GM23338 (cell line): ENCODE data around the gene VPREB3. TPM values are rescaled to one million over a fixed set of nuclear protein-coding genes. Genes with fewer than 3 reads are reported as not detected.

Experiments
- CREB1 ChIP-seq: fragments of 250-450 bp; sonication (Bioruptor Pico); IDR thresholded peaks from 2 replicates; pipeline ENCODE4 v1.5.0; 2020; ENCODE audit warnings: low read depth, mild to moderate bottlenecking, moderate library complexity
- POLR2AphosphoS5 ChIP-seq: IDR thresholded peaks from 2 replicates; pipeline ENCODE4 v1.6.1; 2016; ENCODE audit warnings: antibody characterized with exemption, low read depth
- ZNF331 ChIP-seq: fragments of 250-450 bp; sonication (Bioruptor Pico); IDR thresholded peaks from 2 replicates; pipeline ENCODE4 v1.5.0; 2020; ENCODE audit warnings: low read depth, mild to moderate bottlenecking, moderate library complexity
- polyA plus RNA-seq: library from polyadenylated mRNA; unstranded; fragments of >200 nt; fragmentation: Nextera tagmentation; extraction: Ambion mirVana; gene quantifications from 2 replicates; pipeline ENCODE4 v1.2.1, GENCODE V29; 2016
- total RNA-seq: library from RNA; depleted of rRNA; stranded (reverse); fragments of >200 nt; shearing (Covaris generic); gene quantifications from 2 replicates; pipeline ENCODE4 v1.2.3, GENCODE V29; 2014
- TF ChIP-seq, protein P1 (sequence below): fragments of 250-450 bp; sonication (Bioruptor Pico); IDR thresholded peaks from 2 replicates; pipeline ENCODE4 v1.5.0; 2020; ENCODE audit warnings: mild to moderate bottlenecking, moderate library complexity
- TF ChIP-seq, protein P2 (sequence below): IDR thresholded peaks from 2 replicates; pipeline ENCODE4 v1.6.1; 2016; ENCODE audit warnings: antibody characterized with exemption

VPREB3 gene
- total and polyA plus RNA-seq, 2 experiments from 2014 or later = 1.1 TPM; not detected in 1

- TF ChIP-seq, protein P1, sequence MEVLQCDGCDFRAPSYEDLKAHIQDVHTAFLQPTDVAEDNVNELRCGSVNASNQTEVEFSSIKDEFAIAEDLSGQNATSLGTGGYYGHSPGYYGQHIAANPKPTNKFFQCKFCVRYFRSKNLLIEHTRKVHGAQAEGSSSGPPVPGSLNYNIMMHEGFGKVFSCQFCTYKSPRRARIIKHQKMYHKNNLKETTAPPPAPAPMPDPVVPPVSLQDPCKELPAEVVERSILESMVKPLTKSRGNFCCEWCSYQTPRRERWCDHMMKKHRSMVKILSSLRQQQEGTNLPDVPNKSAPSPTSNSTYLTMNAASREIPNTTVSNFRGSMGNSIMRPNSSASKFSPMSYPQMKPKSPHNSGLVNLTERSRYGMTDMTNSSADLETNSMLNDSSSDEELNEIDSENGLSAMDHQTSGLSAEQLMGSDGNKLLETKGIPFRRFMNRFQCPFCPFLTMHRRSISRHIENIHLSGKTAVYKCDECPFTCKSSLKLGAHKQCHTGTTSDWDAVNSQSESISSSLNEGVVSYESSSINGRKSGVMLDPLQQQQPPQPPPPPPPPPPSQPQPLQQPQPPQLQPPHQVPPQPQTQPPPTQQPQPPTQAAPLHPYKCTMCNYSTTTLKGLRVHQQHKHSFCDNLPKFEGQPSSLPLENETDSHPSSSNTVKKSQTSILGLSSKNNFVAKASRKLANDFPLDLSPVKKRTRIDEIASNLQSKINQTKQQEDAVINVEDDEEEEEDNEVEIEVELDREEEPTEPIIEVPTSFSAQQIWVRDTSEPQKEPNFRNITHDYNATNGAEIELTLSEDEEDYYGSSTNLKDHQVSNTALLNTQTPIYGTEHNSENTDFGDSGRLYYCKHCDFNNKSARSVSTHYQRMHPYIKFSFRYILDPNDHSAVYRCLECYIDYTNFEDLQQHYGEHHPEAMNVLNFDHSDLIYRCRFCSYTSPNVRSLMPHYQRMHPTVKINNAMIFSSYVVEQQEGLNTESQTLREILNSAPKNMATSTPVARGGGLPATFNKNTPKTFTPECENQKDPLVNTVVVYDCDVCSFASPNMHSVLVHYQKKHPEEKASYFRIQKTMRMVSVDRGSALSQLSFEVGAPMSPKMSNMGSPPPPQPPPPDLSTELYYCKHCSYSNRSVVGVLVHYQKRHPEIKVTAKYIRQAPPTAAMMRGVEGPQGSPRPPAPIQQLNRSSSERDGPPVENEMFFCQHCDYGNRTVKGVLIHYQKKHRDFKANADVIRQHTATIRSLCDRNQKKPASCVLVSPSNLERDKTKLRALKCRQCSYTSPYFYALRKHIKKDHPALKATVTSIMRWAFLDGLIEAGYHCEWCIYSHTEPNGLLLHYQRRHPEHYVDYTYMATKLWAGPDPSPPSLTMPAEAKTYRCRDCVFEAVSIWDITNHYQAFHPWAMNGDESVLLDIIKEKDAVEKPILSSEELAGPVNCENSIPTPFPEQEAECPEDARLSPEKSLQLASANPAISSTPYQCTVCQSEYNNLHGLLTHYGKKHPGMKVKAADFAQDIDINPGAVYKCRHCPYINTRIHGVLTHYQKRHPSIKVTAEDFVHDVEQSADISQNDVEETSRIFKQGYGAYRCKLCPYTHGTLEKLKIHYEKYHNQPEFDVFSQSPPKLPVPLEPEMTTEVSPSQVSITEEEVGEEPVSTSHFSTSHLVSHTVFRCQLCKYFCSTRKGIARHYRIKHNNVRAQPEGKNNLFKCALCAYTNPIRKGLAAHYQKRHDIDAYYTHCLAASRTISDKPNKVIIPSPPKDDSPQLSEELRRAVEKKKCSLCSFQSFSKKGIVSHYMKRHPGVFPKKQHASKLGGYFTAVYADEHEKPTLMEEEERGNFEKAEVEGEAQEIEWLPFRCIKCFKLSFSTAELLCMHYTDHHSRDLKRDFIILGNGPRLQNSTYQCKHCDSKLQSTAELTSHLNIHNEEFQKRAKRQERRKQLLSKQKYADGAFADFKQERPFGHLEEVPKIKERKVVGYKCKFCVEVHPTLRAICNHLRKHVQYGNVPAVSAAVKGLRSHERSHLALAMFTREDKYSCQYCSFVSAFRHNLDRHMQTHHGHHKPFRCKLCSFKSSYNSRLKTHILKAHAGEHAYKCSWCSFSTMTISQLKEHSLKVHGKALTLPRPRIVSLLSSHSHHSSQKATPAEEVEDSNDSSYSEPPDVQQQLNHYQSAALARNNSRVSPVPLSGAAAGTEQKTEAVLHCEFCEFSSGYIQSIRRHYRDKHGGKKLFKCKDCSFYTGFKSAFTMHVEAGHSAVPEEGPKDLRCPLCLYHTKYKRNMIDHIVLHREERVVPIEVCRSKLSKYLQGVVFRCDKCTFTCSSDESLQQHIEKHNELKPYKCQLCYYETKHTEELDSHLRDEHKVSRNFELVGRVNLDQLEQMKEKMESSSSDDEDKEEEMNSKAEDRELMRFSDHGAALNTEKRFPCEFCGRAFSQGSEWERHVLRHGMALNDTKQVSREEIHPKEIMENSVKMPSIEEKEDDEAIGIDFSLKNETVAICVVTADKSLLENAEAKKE = no peak
- TF ChIP-seq CREB1 (CRISPR knock-in tag) (no peak), POLR2AphosphoS5 (no peak), ZNF331 (CRISPR knock-in tag) (no peak)
- TF ChIP-seq, protein P2, sequence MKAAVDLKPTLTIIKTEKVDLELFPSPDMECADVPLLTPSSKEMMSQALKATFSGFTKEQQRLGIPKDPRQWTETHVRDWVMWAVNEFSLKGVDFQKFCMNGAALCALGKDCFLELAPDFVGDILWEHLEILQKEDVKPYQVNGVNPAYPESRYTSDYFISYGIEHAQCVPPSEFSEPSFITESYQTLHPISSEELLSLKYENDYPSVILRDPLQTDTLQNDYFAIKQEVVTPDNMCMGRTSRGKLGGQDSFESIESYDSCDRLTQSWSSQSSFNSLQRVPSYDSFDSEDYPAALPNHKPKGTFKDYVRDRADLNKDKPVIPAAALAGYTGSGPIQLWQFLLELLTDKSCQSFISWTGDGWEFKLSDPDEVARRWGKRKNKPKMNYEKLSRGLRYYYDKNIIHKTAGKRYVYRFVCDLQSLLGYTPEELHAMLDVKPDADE = no peak
Measured at GRCh38 chr22:23791738-23792645, 37.8 kb upstream of the VPREB3 start (continued).
